SK-N-SH treated with all-trans-retinoic acid at 6 μM for 48 hours (cell line): ENCODE measurements around the gene PLCL2.

ENCODE experiments used
- CSDC2 ChIP-seq: fragments of 250-450 bp; sonication (Bioruptor Pico); IDR thresholded peaks from 2 replicates; pipeline ENCODE4 v1.5.0; 2020; ENCODE audit warnings: mild to moderate bottlenecking, moderate library complexity
- SNAI2 ChIP-seq: fragments of 250-450 bp; sonication (Bioruptor Pico); IDR thresholded peaks from 2 replicates; pipeline ENCODE4 v1.5.0; 2020; ENCODE audit warnings: mild to moderate bottlenecking, moderate library complexity
- TF ChIP-seq, protein P1 (sequence below): fragments of 250-450 bp; sonication (Bioruptor Pico); IDR thresholded peaks from 2 replicates; pipeline ENCODE4 v1.8.0; 2021; ENCODE audit warnings: low read depth, mild to moderate bottlenecking, moderate library complexity, borderline replicate concordance

DNA sequence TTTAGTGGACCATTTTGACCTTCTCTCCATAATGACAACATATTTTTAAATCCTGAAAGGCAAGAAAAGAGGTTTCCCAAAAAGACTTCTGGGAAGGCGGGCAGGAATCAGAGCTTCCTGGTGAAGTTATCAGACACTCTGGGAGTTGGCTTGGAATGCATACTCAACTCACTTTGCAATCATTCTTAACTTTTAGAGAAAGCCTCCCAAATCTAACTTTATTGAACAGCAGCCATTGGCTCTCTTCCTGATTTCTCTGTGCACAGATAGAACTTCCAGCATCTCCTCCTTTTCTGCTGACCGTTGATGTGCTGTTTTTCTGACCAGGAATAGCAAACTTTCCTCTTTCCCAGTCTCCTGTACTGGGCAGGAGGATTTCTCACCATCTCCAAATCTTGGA, 44.6 kb downstream of the PLCL2 start:
- TF ChIP-seq CSDC2 (CRISPR knock-in tag) (no peak), SNAI2 (CRISPR knock-in tag) (no peak)
- TF ChIP-seq, protein P1, sequence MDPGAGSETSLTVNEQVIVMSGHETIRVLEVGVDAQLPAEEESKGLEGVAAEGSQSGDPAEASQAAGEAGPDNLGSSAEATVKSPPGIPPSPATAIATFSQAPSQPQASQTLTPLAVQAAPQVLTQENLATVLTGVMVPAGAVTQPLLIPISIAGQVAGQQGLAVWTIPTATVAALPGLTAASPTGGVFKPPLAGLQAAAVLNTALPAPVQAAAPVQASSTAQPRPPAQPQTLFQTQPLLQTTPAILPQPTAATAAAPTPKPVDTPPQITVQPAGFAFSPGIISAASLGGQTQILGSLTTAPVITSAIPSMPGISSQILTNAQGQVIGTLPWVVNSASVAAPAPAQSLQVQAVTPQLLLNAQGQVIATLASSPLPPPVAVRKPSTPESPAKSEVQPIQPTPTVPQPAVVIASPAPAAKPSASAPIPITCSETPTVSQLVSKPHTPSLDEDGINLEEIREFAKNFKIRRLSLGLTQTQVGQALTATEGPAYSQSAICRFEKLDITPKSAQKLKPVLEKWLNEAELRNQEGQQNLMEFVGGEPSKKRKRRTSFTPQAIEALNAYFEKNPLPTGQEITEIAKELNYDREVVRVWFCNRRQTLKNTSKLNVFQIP: no peak
